ENCODE data around the gene NAXE.
"Not testable (repeated sequence)": the region's sequence is repeated elsewhere in the genome, so short reads cannot be mapped to it uniquely, and the experiment has no call there.

The NAXE gene

DNA sequence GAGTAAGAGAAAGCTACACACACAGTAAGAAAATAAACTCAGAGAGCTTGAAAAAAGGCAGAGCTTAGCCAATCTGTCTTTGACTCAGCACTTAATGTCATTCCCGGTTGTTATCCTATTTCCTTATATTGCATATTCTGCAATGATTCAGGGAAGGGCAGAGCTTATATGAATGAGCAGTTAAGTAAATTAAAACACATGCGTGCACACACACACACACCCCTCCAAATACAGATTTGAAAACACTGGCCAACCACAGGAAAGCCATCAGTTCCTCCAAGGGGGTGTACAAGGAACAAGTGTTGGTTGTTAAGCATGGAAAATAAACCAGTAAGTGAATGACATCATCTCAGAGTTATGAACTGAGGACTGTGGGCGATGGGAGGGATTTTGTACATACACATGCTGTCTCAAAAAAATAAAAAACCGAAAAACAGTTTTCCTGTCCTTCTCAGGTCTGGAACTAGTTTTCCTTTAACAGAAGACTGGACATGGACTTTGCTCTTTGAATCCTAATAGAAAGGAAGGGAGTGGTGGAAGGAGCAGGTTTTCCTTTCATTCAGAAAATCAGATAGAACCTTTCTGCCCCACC lies 20.2 kb upstream of the NAXE start:
- no peak for DNase-seq (ENCODE audit: low read depth in 3 of 3)

DNA sequence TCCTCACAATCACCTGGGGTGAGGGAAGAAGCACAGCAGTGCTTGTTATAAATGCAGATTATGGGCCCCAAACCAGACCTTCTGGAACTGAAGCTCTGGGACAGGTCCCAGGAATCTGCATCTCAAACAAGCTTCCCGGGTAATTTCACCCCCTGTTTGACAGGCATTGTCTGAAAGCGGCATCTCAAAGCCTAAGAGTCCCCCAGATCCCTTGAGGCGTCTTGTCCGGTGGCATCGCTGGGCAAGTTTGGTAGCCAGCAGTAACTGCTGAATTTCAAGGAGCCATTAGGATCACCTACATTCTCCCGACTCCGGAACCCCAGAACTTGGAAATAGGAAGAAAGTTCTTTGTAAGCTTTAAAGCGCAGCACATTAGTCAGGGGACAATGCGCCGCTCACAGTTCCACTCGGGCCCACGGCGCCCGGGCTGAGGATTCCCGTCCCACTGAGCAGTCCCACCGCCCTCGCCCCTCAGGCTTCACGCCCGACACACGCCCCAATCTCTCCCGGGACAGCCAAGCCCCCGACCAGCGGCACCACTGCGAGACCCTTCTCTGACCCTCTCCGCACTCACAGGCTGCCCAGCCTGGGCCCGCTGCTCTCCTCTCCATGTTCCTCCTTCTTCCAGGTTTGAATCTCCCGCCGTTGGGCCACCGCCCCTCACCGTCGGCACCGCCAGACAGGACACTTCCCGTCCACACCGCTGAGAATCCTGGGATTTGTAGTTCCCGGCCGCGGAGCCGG lies 19.5 kb upstream of the NAXE start, which contains the start of gene IQGAP3:
Gene IQGAP3 (minus strand): TSS at position 647 of the 744 bp plus-strand sequence. CDS start 36 bp downstream, at position 611.
- DNase-seq (ENCODE audit: low read depth in 3 of 3), result peak; percentile 40 to 73 (median 62)

DNA sequence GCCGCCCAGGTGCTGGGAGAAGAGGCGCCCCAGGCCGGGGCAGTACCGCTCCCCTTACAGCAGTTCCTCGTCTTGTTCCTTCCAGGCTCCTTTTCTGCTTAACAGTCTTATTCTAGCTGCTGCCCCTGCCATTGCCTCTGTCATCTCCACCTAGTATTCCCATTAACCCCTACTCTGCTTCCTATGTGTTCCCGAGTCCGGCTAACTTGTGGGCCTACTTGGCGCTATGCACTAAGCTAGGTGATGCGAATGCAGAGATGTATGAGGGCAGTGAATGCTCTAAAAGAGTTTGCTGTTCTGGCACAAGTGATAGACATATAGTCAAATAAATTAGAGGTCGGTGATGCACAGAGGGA lies 18.9 kb upstream of the NAXE start:
- DNase-seq (ENCODE audit: low read depth in 3 of 3), result no peak

DNA sequence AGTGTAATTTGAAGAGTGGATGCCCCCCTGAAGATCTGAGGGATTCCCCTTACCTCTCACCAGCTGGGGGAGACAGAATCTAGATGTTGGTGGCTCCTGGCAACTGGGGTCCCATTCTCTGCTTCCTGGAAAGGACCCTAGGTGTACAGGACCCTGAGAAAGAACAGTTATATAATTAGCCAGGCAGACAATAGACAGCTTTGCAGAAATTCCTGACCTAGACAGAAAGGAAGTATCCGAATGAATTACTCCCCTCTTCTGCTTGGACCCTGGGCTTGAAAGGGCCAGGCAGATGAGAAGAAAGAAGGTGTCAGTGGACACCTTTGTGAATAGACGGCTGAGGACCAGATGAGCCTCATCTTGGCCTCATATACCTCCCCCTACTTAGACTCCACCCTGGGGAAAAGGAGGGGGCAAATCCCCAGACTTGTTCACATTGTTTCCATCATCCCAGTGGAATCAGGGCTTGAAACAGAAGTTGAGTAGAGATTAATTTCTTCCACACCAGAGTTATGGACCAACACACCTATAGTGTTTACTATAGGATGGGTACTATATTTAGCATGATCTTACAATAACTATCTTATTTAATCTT lies 17.4 kb upstream of the NAXE start:
- DNase-seq (ENCODE audit: low read depth in 3 of 3), result no peak

DNA sequence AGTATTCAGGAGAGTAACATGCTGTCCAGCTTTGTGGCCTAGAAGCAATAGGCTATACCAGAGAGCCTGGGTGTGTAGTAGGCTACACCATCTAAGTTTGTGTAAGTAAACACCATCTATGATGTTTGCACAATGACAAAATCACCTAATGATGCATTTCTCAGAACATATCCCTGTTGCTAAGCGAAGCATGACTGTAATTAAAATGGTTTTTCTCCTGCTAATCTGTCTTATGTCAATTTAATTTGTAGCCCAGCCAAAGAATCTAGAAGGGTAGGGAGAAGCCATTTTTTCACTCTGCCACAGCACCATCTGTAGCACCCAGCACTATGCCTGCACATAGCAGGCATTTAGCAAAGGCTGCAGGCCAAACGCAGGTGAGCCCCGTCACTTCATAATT lies 14.0 kb upstream of the NAXE start:
- no peak for DNase-seq (ENCODE audit: low read depth in 3 of 3)

DNA sequence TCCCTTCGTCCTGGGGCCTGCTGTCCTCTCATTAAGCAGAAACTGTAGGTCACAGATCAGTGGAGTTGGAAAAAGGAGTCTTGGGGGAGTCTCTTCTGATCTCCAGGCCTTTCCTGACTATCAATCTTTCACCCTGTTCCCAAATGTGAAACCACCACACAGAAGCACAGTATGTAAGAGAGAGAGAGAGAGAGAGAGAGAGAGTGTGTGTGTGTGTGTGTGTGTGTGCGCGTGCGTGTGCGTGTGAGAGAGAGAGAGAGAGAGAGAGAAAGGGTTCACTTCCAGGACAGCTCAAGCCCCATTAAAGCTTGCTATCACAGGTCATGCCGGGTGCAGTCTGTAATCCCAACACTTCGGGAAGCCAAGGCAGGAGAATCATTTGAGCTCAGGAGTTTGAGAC lies 13.5 kb upstream of the NAXE start:
- DNase-seq (ENCODE audit: low read depth in 3 of 3), result no peak

DNA sequence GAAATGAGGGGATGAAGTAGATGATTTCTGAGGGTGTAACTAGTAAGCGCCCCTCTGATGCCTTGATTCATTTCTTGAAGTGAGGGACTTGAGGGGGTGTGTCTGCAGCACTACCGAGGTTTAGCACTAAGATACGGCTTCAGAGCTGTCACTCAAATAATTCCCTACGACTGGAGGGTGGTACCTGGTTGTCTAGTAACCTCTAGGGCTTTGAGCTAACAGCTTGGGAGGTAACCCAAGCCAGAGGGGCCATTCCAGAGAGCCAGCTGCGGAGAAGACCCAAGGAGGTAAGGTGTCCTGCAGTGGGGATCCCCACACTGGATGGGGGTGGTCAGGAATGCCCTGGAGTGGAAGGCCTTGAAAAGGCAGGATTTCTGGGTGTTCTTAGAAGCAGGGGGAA lies 12.1 kb upstream of the NAXE start, which contains the start of gene TTC24:
Gene TTC24 (plus strand): TSS at position 252 of the 400 bp plus-strand sequence. CDS start 1,642 bp downstream, outside the sequence.
- DNase-seq (ENCODE audit: low read depth in 3 of 3), result no peak

DNA sequence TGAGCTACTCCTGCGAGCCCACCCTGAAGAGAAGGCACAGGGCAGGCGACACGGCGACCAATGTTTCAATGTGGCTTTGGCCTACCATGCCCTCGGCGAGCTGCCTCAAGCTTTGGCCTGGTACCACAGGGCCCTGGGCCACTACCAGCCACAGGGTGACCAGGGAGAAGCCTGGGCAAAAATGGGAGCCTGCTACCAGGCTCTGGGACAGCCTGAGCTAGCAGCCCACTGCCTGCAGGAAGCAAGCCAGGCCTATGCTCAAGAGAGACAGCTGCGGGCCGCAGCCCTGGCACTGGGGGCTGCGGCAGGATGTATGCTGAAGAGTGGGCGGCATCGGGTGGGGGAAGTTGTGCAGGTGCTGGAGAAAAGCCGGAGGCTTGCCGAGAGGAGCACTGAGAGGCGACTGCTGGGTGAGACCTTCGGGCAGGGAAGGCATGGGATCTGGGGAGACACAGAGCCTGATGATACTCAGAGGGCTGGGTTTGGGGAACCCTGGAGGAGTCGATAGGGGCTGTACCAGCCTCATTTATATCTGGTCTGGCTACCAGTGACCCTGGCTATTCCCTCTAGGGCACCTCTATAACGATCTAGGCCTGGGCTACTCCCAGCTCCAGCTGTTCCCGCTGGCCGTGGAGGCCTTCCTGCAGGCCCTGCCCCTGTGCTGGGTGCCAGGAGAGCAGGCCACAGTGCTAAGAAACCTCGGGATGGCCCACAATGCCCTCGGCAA lies 9.8 kb upstream of the NAXE start:
- no peak for DNase-seq (ENCODE audit: low read depth in 3 of 3)

DNA sequence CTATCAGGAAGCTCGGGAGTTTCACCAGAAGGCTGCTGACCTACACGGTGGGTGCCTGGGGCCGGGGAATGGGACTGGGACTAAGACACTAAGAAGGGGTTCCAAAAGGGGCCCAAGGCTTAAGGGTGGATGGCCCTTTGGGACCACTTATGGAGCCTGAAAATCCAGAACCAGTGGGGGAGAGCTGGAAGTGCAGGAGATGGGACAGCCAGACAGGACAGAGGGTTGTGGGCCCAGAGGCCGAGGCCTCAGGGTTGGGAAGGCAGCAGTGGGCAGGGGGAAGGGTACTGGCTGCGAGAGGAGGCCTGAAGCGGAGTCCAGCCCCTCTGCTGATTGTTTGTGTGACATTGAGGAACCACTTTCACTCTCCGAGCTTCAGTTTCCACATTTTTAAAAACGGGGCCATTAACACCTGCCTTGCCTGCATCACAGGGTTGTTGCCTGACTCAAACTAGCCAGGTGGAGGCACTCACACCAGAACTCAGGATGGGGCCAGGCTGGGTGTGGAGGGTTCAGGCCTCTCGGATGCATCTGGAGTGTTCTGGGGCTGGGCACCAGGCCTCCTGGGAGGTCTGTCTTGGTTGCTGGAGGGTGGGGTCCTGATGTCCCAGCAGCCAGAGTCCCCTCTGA lies 9.1 kb upstream of the NAXE start:
- DNase-seq (ENCODE audit: low read depth in 3 of 3), result no peak

DNA sequence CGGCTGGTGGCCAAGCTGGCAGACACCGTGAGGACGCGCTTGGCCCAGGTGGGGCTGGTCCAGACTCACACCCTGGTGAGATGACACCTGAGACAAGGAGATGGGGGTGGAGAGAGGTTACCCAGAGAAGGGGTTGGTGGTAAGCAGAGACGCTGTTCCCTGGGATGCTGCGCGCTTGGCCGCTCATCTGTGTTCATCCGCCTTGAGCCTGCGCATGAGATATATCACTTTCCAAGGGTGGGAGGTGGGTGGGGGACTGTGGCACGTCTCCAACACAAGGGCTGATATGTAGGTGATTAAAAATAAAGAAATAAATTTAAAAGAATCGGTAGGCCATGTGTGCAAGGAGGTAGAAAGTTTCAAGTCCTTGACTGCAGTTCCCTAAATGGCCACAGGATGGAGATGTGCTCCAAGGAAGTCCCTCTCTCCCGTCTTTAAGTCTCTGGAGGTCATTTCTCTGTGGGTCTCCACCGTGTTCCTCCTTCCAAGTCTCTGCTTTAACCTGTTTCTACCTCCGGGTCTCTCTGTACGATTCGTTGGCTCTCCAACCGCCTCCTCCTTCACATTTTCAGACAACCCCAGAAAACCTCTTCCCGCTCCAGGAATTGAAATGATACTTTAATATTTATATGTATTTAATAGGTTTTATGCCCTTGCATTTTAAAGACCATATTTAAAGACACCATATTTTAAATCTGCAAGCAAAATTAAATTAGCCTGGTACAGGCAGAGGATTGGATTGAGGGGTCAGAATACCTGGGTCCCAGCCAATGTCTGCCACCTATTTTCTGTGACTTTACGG lies 7.6 kb upstream of the NAXE start:
- DNase-seq (ENCODE audit: low read depth in 3 of 3), result peak; percentile 51 to 65 (median 60)

DNA sequence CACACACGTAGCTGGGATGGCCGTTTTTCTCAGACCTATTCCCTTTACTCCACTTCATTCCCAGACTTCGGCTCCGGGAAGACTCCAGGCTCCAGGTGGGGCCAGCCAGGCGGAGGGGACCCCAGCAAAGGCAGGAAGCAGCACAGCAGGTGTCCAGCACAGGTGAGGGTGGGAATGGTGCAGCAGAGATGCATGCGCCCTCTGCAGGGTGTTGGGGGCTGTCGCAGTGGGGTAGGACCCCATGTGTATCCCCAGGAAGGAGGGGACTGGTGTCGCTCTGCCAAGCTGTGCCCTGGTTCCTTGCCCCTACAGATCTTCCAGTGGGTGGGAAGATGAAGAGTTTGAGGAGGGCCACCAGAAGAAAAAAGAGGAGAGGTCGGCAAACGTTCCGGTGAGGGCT lies 6.8 kb upstream of the NAXE start:
- DNase-seq (ENCODE audit: low read depth in 3 of 3), result no peak

DNA sequence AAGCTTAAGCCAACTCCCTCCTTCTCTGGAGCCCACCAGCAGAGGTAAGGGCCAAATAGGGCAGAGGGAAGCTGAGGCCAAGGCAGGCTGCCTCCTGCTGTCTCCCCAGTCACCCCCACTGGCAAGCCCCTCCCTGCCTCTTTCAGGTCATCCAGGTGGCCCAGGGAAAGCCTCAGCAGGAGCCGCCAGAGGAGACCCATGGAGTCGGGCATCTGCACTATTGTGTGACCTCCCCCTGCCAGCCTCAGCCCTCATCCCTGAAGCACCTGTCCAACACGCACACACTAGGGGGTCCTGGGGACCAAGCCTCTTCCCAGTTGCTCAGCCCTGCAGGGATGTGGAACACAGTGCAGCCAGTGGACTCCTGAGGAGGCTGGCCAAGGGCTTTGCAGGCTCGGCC lies 5.3 kb upstream of the NAXE start:
- no peak for DNase-seq (ENCODE audit: low read depth in 3 of 3)

DNA sequence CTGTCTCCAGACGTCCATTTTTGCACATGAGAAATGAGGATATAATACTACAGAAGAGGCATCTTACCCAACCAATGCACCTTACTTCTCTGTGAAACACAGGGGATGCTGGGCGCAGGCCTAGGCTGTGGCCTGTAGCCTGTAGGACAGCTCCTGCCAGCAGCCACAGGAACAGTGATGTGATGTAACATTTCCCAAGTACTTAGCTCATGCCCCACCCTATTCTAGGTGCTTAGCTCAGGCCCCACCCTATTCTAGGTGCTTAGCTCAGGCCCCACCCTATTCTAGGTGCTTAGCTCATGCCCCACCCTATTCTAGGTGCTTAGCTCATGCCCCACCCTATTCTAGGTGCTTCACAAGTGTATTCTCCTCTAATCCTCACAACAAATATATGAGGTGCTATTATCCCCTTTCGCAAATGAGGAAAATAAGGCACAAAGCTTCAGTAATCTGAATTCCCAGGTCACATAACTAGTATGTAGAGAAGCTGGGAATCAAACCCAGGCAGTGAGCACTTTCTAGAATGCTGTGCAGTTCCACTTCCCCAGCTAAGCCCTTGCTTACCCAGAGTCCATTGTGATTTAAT lies 4.6 kb upstream of the NAXE start:
- no peak for DNase-seq (ENCODE audit: low read depth in 3 of 3)

DNA sequence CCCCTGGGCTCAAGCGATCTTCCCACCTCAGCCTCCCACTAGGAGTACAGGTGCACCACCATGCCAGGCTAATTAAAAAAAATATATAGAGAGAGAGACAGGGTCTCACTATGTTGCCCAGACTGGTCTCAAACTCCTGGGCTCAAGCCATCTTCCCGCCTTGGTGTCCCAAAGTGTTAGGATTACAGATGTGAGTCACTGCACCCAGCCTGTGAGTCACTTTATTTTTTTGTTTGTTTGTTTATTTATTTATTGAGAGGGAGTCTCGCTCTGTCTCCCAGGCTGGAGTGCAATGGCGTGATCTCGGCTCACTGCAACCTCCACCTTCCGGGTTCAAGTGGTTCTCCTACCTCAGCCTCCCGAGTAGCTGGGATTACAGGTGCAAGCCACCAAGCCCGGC lies 3.6 kb upstream of the NAXE start:
- not testable (repeated sequence) for DNase-seq (ENCODE audit: low read depth in 3 of 3)

DNA sequence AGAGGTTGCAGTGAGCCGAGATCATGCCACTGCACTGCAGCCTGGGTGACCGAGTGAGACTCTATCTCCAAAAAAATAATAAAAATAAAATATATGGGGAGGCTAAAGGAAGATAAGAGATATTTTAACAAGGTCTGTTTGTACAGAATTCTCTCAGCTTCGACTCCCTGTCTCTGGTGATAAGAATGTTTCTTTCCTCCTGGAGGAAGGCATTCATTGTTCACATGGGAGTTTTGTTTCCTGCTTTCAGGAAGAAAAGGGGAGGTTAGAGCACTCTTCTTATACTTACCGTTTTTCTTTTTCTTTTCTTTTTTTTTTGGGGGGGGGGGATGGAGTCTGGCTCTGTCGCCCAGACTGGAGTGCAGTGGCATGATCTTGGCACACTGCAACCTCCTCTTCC lies 2.0 kb upstream of the NAXE start:
- no peak for DNase-seq (ENCODE audit: low read depth in 3 of 3)

DNA sequence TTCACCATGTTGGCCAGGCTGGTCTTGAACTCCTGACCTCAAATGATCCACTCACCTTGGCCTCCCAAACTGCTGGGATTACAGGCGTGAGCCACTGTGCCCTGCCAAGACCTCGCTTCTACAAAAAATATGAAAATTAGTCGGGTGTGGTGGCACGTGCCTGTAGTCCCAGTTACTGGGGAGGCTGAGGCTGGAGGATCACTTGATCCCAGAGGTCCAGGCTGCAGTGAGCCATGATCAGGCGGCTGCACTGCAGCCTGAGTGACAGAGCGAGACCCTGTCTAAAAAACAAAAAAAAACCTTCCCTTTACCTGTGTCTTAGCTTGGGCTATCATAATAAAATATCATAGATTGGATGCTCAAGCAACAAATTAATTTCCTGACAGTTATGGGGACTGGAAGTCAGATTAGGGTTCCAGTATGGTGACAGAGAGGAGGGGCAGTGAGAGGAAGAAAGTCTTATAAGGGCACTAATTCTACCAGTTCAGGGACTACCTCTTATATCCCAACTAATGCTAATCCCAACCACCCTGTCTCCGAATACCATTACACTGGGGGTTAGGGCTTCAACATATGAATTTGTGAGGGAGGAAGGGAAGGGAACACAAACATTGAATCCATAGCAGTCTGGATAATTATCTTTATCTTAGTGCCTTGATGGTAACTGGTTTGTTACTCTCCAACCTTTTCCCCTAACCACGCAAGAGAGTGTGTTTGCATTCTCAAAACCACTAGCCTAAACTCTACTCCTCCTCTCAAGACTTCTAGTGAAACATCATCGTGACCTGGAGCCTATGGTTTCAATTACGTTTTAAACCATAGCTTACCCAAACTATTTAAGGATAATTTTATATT lies 1.0 kb upstream of the NAXE start:
- no peak for DNase-seq (ENCODE audit: low read depth in 3 of 3)

DNA sequence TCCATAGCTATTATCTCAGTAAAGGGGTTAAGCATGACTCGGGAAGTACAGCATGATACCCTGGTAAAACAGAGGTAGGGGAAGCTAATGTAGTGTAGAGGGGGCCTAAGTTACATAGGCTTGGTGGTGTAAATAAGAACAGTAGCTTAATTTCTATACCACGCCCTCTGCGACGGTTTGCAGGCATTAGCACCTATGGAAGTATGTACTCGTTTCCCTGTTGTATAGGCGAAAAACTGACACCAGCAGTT lies 470 bp upstream of the NAXE start:
- DNase-seq (ENCODE audit: low read depth in 3 of 3), result no peak

DNA sequence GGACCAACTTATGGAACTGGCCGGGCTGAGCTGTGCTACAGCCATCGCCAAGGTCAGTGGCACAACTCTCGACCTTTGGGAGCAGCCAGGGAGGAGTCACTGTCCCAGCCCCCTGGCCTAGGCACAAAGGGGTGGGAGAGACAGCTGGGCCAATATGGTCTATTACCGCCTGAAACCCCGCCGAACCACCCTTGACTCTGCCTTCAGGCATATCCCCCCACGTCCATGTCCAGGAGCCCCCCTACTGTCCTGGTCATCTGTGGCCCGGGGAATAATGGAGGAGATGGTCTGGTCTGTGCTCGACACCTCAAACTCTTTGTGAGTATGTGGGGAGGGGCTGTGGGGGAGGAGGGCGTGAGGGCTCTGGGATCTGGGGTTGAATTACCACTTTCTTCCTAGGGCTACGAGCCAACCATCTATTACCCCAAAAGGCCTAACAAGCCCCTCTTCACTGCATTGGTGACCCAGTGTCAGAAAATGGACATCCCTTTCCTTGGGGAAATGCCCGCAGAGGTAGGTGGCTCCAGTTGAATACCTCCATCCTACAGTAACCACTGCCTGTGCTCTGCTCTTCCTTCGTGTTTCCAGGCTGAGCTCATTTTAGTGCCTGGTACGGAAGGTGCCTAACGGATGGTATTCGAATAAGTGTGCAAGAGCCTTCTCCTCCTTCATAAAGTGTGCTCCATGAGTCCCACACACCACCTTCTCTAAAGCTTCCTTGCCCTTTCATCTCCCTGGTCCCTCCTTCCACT lies 758 bp downstream of the NAXE start:
- no peak for DNase-seq (ENCODE audit: low read depth in 3 of 3)

DNA sequence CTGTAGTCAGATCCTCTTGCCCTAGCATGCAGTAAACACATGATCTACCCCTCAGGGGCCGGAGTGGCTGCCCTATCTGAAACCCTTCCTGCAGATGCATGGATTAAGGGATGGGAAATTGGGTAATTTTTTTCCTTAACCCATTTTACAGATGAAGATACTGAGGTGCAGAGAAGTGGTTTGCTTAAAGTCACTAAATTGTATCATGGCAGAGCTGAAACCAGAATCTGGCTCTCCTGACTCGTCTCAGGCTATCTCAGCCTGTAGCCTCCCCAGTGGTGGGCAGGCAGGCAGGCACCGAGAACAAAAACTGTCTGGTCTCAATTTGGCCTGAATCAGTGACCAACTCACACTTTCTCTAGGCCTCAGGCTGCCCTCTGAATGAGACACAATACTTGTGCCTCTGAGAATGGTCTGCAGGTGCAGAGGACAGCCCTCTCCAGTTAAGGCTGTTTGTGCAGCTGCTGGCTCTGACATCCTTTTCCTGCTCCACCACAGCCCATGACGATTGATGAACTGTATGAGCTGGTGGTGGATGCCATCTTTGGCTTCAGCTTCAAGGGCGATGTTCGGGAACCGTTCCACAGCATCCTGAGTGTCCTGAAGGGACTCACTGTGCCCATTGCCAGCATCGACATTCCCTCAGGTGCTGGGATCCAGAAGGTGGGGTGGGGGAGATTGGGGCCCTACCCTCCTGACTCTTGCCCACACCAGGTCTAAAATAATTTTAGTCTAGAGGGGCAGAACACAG lies 1.5 kb downstream of the NAXE start:
- DNase-seq (ENCODE audit: low read depth in 3 of 3), result no peak
